K562 (cell line): ENCODE results near the gene KLHL18. TPM values are rescaled to one million over a fixed set of nuclear protein-coding genes. Genes with fewer than 3 reads are reported as not detected.

Source experiments
- CBFA2T2 ChIP-seq: fragments of 450-650 bp; conservative IDR thresholded peaks from 2 replicates; pipeline ENCODE4 v1.6.1; 2017; ENCODE audit warnings: mild to moderate bottlenecking
- CBFB ChIP-seq: sonication (generic); formaldehyde crosslinking; IDR thresholded peaks from 2 replicates; pipeline ENCODE4 v1.4.0; 2020; ENCODE audit warnings: mild to moderate bottlenecking, missing genetic modification reagents
- EWSR1 ChIP-seq: fragments of 450-650 bp; IDR thresholded peaks from 2 replicates; pipeline ENCODE4 v1.6.1; 2018; ENCODE audit warnings: borderline replicate concordance, mild to moderate bottlenecking, low read depth, moderate library complexity; ENCODE audit not compliant: partially characterized antibody
- FOXK2 ChIP-seq, 2 experiments: fragments of 450-650 bp; IDR thresholded peaks in 1 of 2; conservative IDR thresholded peaks in 1 of 2; 2 replicates each; pipeline ENCODE4 v1.6.1; 2016; ENCODE audit warnings: low read depth in 2 of 2, mild to moderate bottlenecking in 1 of 2
- GTF2E2 ChIP-seq: fragments of 200-800 bp; sonication (Bioruptor generic); IDR thresholded peaks from 2 replicates; pipeline ENCODE4 v1.6.1; 2016; ENCODE audit warnings: missing genetic modification characterization, missing compliant biosample characterization
- HSF4 ChIP-seq: fragments of 250-450 bp; sonication (Bioruptor Pico); IDR thresholded peaks from 2 replicates; pipeline ENCODE4 v2.1.2; 2022; ENCODE audit warnings: mild to moderate bottlenecking, moderate library complexity, borderline replicate concordance
- LEF1 ChIP-seq: fragments of 450-650 bp; IDR thresholded peaks from 2 replicates; pipeline ENCODE4 v1.6.1; 2016; ENCODE audit warnings: mild to moderate bottlenecking
- SETDB1 ChIP-seq: IDR thresholded peaks from one replicate; pipeline ENCODE4 v1.6.1; 2012; ENCODE audit warnings: low read length, control low read depth, inconsistent platforms
- TARDBP ChIP-seq: fragments of 450-650 bp; IDR thresholded peaks from 2 replicates; pipeline ENCODE4 v1.6.1; 2016
- ZNF282 ChIP-seq: sonication (generic); formaldehyde crosslinking; IDR thresholded peaks from 2 replicates; pipeline ENCODE4 v1.8.1; 2023; ENCODE audit warnings: missing genetic modification reagents
- polyA plus RNA-seq, 8 experiments: library from polyadenylated mRNA; depleted of rRNA in 4 of 8; stranded (reverse) in 5 of 8; unstranded in 3 of 8; fragments of >200 nt; fragmentation: Nextera tagmentation in 2 of 8; fragmentation: Illumina TruSeq in 1 of 8; extraction: Ambion mirVana in 2 of 8; extraction: Trizol in 1 of 8; gene quantifications; 2 replicates each; pipeline versions ENCODE4 v1.2.1 to v1.2.3, GENCODE V29; 2011 to 2014; ENCODE audit warnings: inconsistent platforms in 1 of 8, missing spikeins in 1 of 8
- total RNA-seq, 7 experiments: library from RNA; depleted of rRNA in 6 of 7; stranded (reverse); fragments of >200 nt in 6 of 7; fragmentation: Illumina TruSeq in 2 of 7; extraction: Trizol in 2 of 7; gene quantifications; 2 replicates each; pipeline versions ENCODE4 v1.2.1 to v1.2.3, GENCODE V29; 2011 to 2021; ENCODE audit warnings: low replicate concordance in 1 of 7
- TF ChIP-seq, protein P1 (sequence below): fragments of 200-800 bp; sonication (Bioruptor generic); IDR thresholded peaks from 2 replicates; pipeline ENCODE4 v1.6.1; 2017; ENCODE audit warnings: missing genetic modification characterization, missing compliant biosample characterization
- TF ChIP-seq, protein P2 (sequence below): fragments of 200-600 bp; sonication (generic); IDR thresholded peaks from one replicate; pipeline ENCODE4 v1.6.1; 2012; ENCODE audit warnings: mild to moderate bottlenecking, low read depth, low read length, inconsistent platforms

KLHL18 gene
- total and polyA plus RNA-seq, 9 of the 15 experiments (the other 6 are each of a cell fraction or from before 2014, with no cell fraction given), result 26.7 to 97.5 (median 48.7) TPM

DNA sequence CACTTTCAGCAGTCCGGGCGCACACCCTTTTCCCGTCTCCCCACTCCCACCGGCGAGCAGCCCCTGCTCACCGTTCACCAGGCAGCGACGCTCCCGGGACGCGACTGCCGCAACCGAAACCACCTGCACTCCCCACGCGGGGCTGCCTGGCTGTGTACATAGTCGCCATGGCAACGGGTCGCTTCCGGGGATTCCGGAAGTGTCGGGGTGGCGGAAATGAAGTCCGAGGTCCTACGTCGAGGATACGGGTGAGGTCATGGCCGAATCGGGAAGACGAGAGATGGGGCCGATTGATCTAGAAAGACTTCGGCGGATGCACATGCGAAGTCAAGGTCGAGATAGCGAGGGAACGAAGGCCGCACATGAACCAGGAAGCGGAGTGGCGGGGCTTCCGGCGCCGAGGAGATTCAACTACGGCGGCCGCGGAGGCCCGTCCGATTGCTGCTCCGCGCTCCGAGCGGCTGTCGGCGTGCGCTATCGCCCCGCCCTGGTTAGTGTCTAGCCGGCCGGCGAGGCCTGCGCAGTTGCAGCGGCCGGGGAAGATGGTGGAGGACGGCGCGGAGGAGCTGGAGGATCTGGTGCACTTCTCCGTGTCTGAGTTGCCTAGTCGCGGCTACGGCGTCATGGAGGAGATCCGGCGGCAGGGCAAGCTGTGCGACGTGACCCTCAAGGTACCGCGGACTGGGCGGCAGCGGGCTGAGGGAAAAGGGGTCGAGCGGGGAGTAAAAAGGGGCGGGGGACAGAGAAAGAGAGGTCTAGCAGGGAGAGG is at the start of gene KLHL18, which contains the start of gene KIF9 (continued):
- TF ChIP-seq FOXK2 (conservative IDR thresholded peaks at IDR 0.05 in 1 of 2, IDR thresholded peaks at IDR 0.05 in 1 of 2; ENCODE audit: low read depth in 2 of 2) (peak; percentile 91 to 98), SETDB1 (no peak), EWSR1 (no peak), GTF2E2 (tag) (peak; percentile 25; the same call in 1 of the 2 replicates), CBFA2T2 (no peak), HSF4 (CRISPR knock-in tag) (no peak), CBFB (CRISPR knock-in tag) (no peak; the same call in 1 of the 2 replicates), TARDBP (peak; percentile 94), ZNF282 (no peak; the same call in 1 of the 2 replicates), LEF1 (peak; percentile 18)
- TF ChIP-seq, protein P1, sequence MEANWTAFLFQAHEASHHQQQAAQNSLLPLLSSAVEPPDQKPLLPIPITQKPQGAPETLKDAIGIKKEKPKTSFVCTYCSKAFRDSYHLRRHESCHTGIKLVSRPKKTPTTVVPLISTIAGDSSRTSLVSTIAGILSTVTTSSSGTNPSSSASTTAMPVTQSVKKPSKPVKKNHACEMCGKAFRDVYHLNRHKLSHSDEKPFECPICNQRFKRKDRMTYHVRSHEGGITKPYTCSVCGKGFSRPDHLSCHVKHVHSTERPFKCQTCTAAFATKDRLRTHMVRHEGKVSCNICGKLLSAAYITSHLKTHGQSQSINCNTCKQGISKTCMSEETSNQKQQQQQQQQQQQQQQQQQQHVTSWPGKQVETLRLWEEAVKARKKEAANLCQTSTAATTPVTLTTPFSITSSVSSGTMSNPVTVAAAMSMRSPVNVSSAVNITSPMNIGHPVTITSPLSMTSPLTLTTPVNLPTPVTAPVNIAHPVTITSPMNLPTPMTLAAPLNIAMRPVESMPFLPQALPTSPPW (CRISPR knock-in tag), result peak; percentile 66
- TF ChIP-seq, protein P2, sequence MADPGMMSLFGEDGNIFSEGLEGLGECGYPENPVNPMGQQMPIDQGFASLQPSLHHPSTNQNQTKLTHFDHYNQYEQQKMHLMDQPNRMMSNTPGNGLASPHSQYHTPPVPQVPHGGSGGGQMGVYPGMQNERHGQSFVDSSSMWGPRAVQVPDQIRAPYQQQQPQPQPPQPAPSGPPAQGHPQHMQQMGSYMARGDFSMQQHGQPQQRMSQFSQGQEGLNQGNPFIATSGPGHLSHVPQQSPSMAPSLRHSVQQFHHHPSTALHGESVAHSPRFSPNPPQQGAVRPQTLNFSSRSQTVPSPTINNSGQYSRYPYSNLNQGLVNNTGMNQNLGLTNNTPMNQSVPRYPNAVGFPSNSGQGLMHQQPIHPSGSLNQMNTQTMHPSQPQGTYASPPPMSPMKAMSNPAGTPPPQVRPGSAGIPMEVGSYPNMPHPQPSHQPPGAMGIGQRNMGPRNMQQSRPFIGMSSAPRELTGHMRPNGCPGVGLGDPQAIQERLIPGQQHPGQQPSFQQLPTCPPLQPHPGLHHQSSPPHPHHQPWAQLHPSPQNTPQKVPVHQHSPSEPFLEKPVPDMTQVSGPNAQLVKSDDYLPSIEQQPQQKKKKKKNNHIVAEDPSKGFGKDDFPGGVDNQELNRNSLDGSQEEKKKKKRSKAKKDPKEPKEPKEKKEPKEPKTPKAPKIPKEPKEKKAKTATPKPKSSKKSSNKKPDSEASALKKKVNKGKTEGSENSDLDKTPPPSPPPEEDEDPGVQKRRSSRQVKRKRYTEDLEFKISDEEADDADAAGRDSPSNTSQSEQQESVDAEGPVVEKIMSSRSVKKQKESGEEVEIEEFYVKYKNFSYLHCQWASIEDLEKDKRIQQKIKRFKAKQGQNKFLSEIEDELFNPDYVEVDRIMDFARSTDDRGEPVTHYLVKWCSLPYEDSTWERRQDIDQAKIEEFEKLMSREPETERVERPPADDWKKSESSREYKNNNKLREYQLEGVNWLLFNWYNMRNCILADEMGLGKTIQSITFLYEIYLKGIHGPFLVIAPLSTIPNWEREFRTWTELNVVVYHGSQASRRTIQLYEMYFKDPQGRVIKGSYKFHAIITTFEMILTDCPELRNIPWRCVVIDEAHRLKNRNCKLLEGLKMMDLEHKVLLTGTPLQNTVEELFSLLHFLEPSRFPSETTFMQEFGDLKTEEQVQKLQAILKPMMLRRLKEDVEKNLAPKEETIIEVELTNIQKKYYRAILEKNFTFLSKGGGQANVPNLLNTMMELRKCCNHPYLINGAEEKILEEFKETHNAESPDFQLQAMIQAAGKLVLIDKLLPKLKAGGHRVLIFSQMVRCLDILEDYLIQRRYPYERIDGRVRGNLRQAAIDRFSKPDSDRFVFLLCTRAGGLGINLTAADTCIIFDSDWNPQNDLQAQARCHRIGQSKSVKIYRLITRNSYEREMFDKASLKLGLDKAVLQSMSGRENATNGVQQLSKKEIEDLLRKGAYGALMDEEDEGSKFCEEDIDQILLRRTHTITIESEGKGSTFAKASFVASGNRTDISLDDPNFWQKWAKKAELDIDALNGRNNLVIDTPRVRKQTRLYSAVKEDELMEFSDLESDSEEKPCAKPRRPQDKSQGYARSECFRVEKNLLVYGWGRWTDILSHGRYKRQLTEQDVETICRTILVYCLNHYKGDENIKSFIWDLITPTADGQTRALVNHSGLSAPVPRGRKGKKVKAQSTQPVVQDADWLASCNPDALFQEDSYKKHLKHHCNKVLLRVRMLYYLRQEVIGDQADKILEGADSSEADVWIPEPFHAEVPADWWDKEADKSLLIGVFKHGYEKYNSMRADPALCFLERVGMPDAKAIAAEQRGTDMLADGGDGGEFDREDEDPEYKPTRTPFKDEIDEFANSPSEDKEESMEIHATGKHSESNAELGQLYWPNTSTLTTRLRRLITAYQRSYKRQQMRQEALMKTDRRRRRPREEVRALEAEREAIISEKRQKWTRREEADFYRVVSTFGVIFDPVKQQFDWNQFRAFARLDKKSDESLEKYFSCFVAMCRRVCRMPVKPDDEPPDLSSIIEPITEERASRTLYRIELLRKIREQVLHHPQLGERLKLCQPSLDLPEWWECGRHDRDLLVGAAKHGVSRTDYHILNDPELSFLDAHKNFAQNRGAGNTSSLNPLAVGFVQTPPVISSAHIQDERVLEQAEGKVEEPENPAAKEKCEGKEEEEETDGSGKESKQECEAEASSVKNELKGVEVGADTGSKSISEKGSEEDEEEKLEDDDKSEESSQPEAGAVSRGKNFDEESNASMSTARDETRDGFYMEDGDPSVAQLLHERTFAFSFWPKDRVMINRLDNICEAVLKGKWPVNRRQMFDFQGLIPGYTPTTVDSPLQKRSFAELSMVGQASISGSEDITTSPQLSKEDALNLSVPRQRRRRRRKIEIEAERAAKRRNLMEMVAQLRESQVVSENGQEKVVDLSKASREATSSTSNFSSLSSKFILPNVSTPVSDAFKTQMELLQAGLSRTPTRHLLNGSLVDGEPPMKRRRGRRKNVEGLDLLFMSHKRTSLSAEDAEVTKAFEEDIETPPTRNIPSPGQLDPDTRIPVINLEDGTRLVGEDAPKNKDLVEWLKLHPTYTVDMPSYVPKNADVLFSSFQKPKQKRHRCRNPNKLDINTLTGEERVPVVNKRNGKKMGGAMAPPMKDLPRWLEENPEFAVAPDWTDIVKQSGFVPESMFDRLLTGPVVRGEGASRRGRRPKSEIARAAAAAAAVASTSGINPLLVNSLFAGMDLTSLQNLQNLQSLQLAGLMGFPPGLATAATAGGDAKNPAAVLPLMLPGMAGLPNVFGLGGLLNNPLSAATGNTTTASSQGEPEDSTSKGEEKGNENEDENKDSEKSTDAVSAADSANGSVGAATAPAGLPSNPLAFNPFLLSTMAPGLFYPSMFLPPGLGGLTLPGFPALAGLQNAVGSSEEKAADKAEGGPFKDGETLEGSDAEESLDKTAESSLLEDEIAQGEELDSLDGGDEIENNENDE, result no peak
